Measurements from ENCODE around the gene LAMA2.

- peak; percentile 12 for TF ChIP-seq POLR2A (IDR thresholded peaks at IDR 0.05)
- peak in 1 of 3 experiments; percentile 22 for TF ChIP-seq CTCF (IDR thresholded peaks at IDR 0.05)
Measured at GRCh38 chr6:128882991-128883611, at the start of gene LAMA2.

All from testis (tissue), 2 donors.